Neural cell (in vitro differentiated cells): ENCODE data around the gene RPS6KA5. TPM values are rescaled to one million over a fixed set of nuclear protein-coding genes. Genes with fewer than 3 reads are reported as not detected.

Experiments
- H2AFZ ChIP-seq: fragments of 200-600, 300-800 bp; sonication (generic), shearing (Covaris generic); 2 replicates; pipeline ENCODE4 v1.6.0; 2014; ENCODE audit warnings: low read depth, mild to moderate bottlenecking, antibody characterized with exemption, low read length, moderate library complexity
- H3F3A ChIP-seq: fragments of 200-600 bp; shearing (Covaris generic); 2 replicates; pipeline ENCODE4 v1.6.1; 2016; ENCODE audit warnings: mild to moderate bottlenecking, moderate library complexity, mixed read lengths, antibody characterized with exemption, low read length; ENCODE audit not compliant: insufficient read depth, poor library complexity, severe bottlenecking
- H3K27ac ChIP-seq: fragments of 200-600, 300-800 bp; sonication (generic), shearing (Covaris generic); 2 replicates; pipeline ENCODE4 v1.5.1; 2014; ENCODE audit warnings: mild to moderate bottlenecking, low read length, moderate library complexity
- H3K27me3 ChIP-seq: fragments of 300-800, 200-600 bp; sonication (generic), shearing (Covaris generic); 2 replicates; pipeline ENCODE4 v1.6.0; 2014; ENCODE audit warnings: mild to moderate bottlenecking, low read depth, low read length, moderate library complexity; ENCODE audit not compliant: insufficient read depth
- H3K36me3 ChIP-seq: fragments of 300-800, 200-600 bp; sonication (generic), shearing (Covaris generic); 2 replicates; pipeline ENCODE4 v1.5.1; 2014; ENCODE audit warnings: mild to moderate bottlenecking, antibody characterized with exemption, low read length, moderate library complexity; ENCODE audit not compliant: insufficient read depth
- H3K4me2 ChIP-seq: fragments of 300-800, 200-600 bp; sonication (generic), shearing (Covaris generic); 2 replicates; pipeline ENCODE4 v1.6.0; 2014; ENCODE audit warnings: mild to moderate bottlenecking, low read length
- H3K4me3 ChIP-seq: fragments of 300-800, 200-600 bp; sonication (generic), shearing (Covaris generic); 2 replicates; pipeline ENCODE4 v1.5.1; 2014; ENCODE audit warnings: mild to moderate bottlenecking, low read length, moderate library complexity
- H3K79me2 ChIP-seq: fragments of 200-600 bp; shearing (Covaris generic); replicated peaks from 2 replicates; pipeline ENCODE4 v1.6.0; 2014; ENCODE audit warnings: mild to moderate bottlenecking, low read length, moderate library complexity; ENCODE audit not compliant: insufficient read depth
- H3K9ac ChIP-seq: fragments of 300-800, 200-600 bp; sonication (generic), shearing (Covaris generic); 2 replicates; pipeline ENCODE4 v1.6.1; 2016; ENCODE audit warnings: mild to moderate bottlenecking, low read length, mixed read lengths
- H3K9me2 ChIP-seq: fragments of 200-600 bp; shearing (Covaris generic); 2 replicates; pipeline ENCODE4 v1.6.1; 2016; ENCODE audit warnings: mild to moderate bottlenecking, low read length, mixed read lengths; ENCODE audit not compliant: insufficient read depth
- H3K9me3 ChIP-seq: fragments of 200-600, 300-800 bp; sonication (generic), shearing (Covaris generic); 2 replicates; pipeline ENCODE4 v1.6.1; 2016; ENCODE audit warnings: mild to moderate bottlenecking, mixed run types, low read length, moderate library complexity, mixed read lengths
- H4K20me1 ChIP-seq: fragments of 200-600 bp; shearing (Covaris generic); 2 replicates; pipeline ENCODE4 v1.6.1; 2016; ENCODE audit warnings: mild to moderate bottlenecking, mixed run types; ENCODE audit not compliant: insufficient read depth
- CTCF ChIP-seq: fragments of 450-650 bp; IDR thresholded peaks from 2 replicates; pipeline ENCODE4 v1.5.1; 2014; ENCODE audit warnings: antibody characterized with exemption, mild to moderate bottlenecking, moderate library complexity; ENCODE audit not compliant: poor library complexity, severe bottlenecking
- EP300 ChIP-seq: fragments of 450-650 bp; conservative IDR thresholded peaks from 2 replicates; pipeline ENCODE4 v1.6.1; 2014; ENCODE audit warnings: antibody characterized with exemption, mild to moderate bottlenecking, moderate library complexity; ENCODE audit not compliant: poor library complexity, severe bottlenecking
- EZH2 ChIP-seq: fragments of 200-600, 300-800 bp; shearing (Covaris generic), sonication (generic); IDR thresholded peaks from 2 replicates; pipeline ENCODE4 v1.6.1; 2014; ENCODE audit warnings: antibody characterized with exemption, low read length, borderline replicate concordance, mild to moderate bottlenecking; ENCODE audit not compliant: insufficient read depth, poor library complexity, severe bottlenecking
- MXI1 ChIP-seq: fragments of 450-650 bp; conservative IDR thresholded peaks from 2 replicates; pipeline ENCODE4 v1.6.1; 2014; ENCODE audit warnings: antibody characterized with exemption, mild to moderate bottlenecking; ENCODE audit not compliant: poor library complexity, severe bottlenecking
- POLR2AphosphoS5 ChIP-seq: IDR thresholded peaks from 2 replicates; pipeline ENCODE4 v1.6.1; 2012
- RAD21 ChIP-seq: fragments of 450-650 bp; conservative IDR thresholded peaks from 2 replicates; pipeline ENCODE4 v1.6.1; 2014; ENCODE audit warnings: antibody characterized with exemption, mild to moderate bottlenecking, moderate library complexity
- REST ChIP-seq: IDR thresholded peaks from 2 replicates; pipeline ENCODE4 v1.6.1; 2012; ENCODE audit warnings: borderline replicate concordance
- SMC3 ChIP-seq: fragments of 450-650 bp; conservative IDR thresholded peaks from 2 replicates; pipeline ENCODE4 v1.6.1; 2014; ENCODE audit warnings: antibody characterized with exemption, mild to moderate bottlenecking, moderate library complexity; ENCODE audit not compliant: poor library complexity
- TAF1 ChIP-seq: IDR thresholded peaks from 2 replicates; pipeline ENCODE4 v1.6.1; 2012; ENCODE audit warnings: low read depth
- polyA plus RNA-seq: library from polyadenylated mRNA; depleted of rRNA; stranded (reverse); fragments of >200 nt; gene quantifications from 2 replicates; pipeline ENCODE4 v1.2.3, GENCODE V29; 2014

The RPS6KA5 gene
- polyA plus RNA-seq, 1 donor from 2014 or later, result 6.3 TPM

- Histone ChIP-seq H3K9ac (no peak overlapping the region), H3K4me3 (no peak overlapping the region), H3K9me2 (no peaks in the 10 kb centered on the region), H2AFZ (no peak overlapping the region), H4K20me1 (no peaks in the 10 kb centered on the region), H3K4me2 (no peak overlapping the region), H3K27ac (no peak overlapping the region), H3K27me3 (no peaks in the 10 kb centered on the region), H3K36me3 (no peaks in the 10 kb centered on the region), H3K9me3 (no peaks in the 10 kb centered on the region), H3K79me2 (no peaks in the 10 kb centered on the region), H3F3A (no peaks in the 10 kb centered on the region)
- TF ChIP-seq POLR2AphosphoS5 (no peak), TAF1 (no peak), RAD21 (no peak), MXI1 (no peak), CTCF (no peak), EZH2 (no peak)
Observed at GRCh38 chr14:90864741-90865140, 195.7 kb downstream of the RPS6KA5 start.

GRCh38 chr14:90858511-90858910, 201.9 kb downstream of the RPS6KA5 start:
- TF ChIP-seq POLR2AphosphoS5 (no peak), REST (no peak), SMC3 (no peak), MXI1 (no peak), EP300 (no peak), RAD21 (no peak), EZH2 (no peak), CTCF (no peak), TAF1 (no peak)
- Histone ChIP-seq H3K4me2 (no peak overlapping the region), H3K4me3 (no peak overlapping the region)

More at GRCh38 chr14:90858511-90858910, 201.9 kb downstream of the RPS6KA5 start:
- Histone ChIP-seq H3K9me3 (no peaks in the 10 kb centered on the region), H3K36me3 (no peaks in the 10 kb centered on the region), H2AFZ (no peak overlapping the region), H3K9me2 (no peaks in the 10 kb centered on the region), H3K79me2 (no peaks in the 10 kb centered on the region), H3K27me3 (no peaks in the 10 kb centered on the region), H4K20me1 (no peaks in the 10 kb centered on the region), H3F3A (no peaks in the 10 kb centered on the region), H3K27ac (no peak overlapping the region), H3K9ac (no peak overlapping the region)
